ENCODE results near the gene MT1H. TPM values are rescaled to one million over a fixed set of nuclear protein-coding genes. Genes with fewer than 3 reads are reported as not detected.

Gene MT1H
- total RNA-seq, 1 experiment from 2014 or later, result not detected

DNA sequence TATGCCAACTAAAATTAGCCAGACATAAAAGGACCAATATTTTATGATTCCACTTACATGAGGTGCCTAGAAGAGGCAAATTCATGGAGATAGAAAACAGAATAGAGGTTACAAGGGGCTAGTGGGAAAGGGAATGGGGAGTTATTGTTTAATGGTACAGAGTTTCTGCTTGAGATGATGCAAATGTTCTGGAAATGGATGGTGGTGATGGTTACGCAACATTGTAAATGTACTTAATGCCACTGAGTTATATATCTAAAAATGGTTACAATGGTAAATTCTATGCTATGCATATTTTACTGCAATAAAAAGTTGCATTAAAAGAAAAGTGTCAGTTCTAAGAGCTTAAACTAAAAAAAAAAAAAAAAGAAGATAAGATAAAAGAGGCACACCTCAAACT lies 30.6 kb downstream of the MT1H start:
- intact Hi-C loops (cut with micrococcal nuclease), result loop anchor here (5.0 to 10.0 kb wide), 3 partner anchors 188 to 988 kb away; no protein-coding TSS in a partner anchor
- Histone ChIP-seq H2AFZ (ENCODE audit: low read depth, low read length, poor library complexity, severe bottlenecking) (peak overlapping the region; percentile 61), H3K9me3 (ENCODE audit: control insufficient read depth in 1 of 2, insufficient read depth in 1 of 2, low read depth in 1 of 2, low read length in 2 of 2) (no peaks in the 10 kb centered on the region), H3K36me3 (ENCODE audit: control insufficient read depth in 1 of 2, insufficient read depth in 2 of 2, low read length in 2 of 2) (no peaks in the 10 kb centered on the region), H3K79me2 (ENCODE audit: insufficient read depth, low read length) (no peaks in the 10 kb centered on the region), H3K27ac (ENCODE audit: low read depth, low read length) (no peak overlapping the region), H3K4me1 (ENCODE audit: control insufficient read depth in 1 of 2, insufficient read depth in 2 of 2, low read length in 2 of 2) (peaks cover 0 to 11% of the 10 kb centered on the region in 2 experiments; a peak in 3 of 4 replicates), H3K4me2 (ENCODE audit: low read length) (no peak overlapping the region), H3K9ac (ENCODE audit: low read length) (no peak overlapping the region), H3K4me3 (replicated peaks in 1 of 2; ENCODE audit: low read depth in 1 of 2, low read length in 2 of 2) (no peak overlapping the region), H3K9me2 (ENCODE audit: insufficient read depth) (no peaks in the 10 kb centered on the region), H4K20me1 (ENCODE audit: insufficient read depth) (no peaks in the 10 kb centered on the region), H3K27me3 (ENCODE audit: insufficient read depth, low read length) (no peaks in the 10 kb centered on the region)
- ChIA-PET CTCF (interaction anchor here (1.1 to 4.0 kb wide), 3 partner anchors 95 to 344 kb away, joined by 3 to 65 read pairs (median 37); no protein-coding TSS in a partner anchor), RAD21 (ENCODE audit: low non-redundant PET in 1 of 2, low total read pairs in 2 of 2, uncharacterized antibody in 2 of 2, unreplicated experiment in 2 of 2) (interaction anchor here (0.7 to 1.2 kb wide), 3 partner anchors 38 to 186 kb away, joined by 3 read pairs; partner anchors contain the start of gene MT1E (in 1 of the 2)), POLR2A (interaction anchor here (0.7 to 2.7 kb wide), 4 partner anchors 27 to 95 kb away, joined by 3 to 24 read pairs (median 8); partner anchors contain the start of gene MT1E)
- DNase-seq (ENCODE audit: low read depth, low spot score) (no peak), ATAC-seq (no peak)
- BruUV-seq (replicated peaks), result no TSS peak
- no peak for TF ChIP-seq REST (IDR thresholded peaks at IDR 0.05; ENCODE audit: low read depth)
- TF ChIP-seq POLR2A (IDR thresholded peaks at IDR 0.05; ENCODE audit: borderline replicate concordance, extremely low read depth, insufficient read depth, insufficient read length), result no peak
- no peak for TF ChIP-seq POLR2AphosphoS5 (IDR thresholded peaks at IDR 0.05; ENCODE audit: low read depth, low read length)
- no peak for TF ChIP-seq EZH2phosphoT487 (IDR thresholded peaks at IDR 0.05; ENCODE audit: borderline replicate concordance)
- TF ChIP-seq CEBPB (IDR thresholded peaks at IDR 0.05; ENCODE audit: low read depth), result no peak
- TF ChIP-seq SP1 (IDR thresholded peaks at IDR 0.05; ENCODE audit: low read depth), result no peak
- no peak for TF ChIP-seq CBX3 (IDR thresholded peaks at IDR 0.05; ENCODE audit: low read depth)
- TF ChIP-seq RAD21 (IDR thresholded peaks at IDR 0.05; ENCODE audit: low read depth), result no peak
- TF ChIP-seq JUND (IDR thresholded peaks at IDR 0.05), result no peak
- TF ChIP-seq ZNF274 (IDR thresholded peaks at IDR 0.05; ENCODE audit: low read depth, low read length), result no peak
- TF ChIP-seq EGR1 (IDR thresholded peaks at IDR 0.05; ENCODE audit: low read depth), result no peak

All from HCT116 (cell line).